AG08396 (cell line): Measurements from ENCODE around the gene SLC16A2.
A peak's percentile ranks its signal among the peaks of the same experiment; 100 is the strongest.

ENCODE experiments used
- DNase-seq: peaks from one replicate; pipeline ENCODE4 v3.0.0; 2012; ENCODE audit warnings: low spot score, mixed read lengths

SLC16A2 gene

DNA sequence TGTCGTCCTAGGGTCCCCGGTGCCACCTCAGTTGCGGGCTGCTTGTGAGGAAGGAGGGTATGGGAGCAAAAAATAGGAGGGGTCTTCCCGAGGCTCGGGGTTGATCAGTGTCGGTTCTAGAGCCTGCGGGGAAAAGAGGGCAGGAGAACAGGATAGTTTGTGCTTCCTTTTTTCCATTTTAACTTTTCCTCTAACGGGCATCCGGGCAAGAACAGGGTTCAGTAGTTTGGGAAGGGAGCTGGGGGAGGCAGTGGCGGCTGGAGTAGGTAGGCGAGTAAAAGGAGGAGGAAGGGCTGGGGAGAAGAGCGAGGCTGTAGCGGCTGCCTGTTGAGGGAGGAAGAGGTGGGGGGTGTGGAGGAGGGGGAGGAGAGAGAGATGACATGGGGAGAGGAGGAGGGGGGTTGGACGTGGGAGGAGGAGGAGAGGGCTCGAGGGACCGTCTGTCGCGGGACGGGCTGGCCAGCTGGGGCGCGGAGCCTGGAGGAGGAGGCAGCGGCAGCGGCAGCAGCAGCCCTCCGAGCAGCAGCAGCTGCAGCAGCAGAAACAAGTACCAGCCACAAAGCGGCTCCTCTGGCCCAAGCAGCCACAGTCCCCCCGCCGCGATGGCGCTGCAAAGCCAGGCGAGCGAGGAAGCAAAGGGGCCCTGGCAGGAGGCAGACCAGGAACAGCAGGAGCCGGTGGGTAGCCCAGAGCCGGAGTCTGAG is at the start of gene SLC16A2:
Gene SLC16A2, plus strand, starts transcription at position 458 of the 704 bp plus-strand sequence. Its CDS starts 145 bp downstream, at position 603.
- DNase-seq: peak; percentile 85

DNA sequence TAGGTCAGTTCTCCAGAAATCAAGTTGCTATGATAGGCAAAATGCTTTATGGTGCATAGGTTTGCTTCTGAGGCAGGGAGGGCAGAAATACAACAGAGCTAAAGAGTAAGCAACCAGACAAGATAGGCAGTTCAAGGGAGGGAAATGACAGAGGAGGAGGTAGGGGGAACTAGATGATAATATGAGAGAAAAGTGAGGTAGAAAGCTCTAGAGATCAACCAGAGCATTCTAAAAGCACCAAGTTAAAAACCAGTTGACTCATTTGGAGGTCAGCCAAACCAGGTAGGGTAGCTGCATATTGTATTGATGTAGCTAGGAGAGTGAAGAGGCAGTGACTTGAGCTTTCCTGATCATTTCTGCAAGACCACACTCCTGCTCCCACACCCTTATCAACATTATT is 49.0 kb upstream of the SLC16A2 start:
- no peak for DNase-seq

DNA sequence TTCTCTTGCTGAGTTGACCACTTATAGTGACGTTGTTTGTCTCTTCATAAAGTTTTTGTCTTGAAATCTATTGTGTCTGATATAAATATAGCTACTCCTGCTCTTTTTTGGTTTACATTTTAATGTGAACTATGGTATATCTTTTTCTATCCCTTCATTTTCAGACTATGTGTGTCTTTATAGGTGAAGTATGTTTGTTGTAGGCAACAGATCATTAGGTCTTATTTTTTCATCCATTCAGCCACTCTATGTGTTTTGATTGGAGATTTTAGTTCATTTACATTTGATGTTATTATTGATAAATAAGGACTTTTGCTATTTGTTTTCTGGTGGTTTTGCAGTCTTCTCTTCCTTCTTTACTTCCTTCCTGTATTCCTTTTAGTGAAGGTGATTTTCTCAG is 44.0 kb upstream of the SLC16A2 start:
- DNase-seq: no peak

DNA sequence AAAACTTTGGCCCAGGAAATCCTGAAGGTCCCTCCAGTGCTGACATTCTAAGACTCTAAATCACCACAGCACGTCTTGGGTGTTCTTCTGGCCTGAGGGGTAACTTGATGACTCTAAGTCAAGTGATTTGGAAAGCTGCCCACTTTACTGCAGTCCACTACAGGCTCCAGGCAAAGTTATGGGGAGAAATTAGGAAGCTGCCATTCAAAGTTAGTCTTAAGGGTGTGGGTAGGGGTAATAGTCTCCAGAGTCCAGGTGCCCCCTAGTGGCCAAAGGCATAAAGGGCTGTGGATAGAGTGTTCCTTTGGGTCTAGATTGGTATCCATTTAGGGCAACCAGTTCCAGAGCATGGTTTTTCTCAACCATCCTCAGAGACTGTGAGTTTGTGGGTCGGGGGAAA is 38.7 kb upstream of the SLC16A2 start:
- DNase-seq: peak; percentile 71

DNA sequence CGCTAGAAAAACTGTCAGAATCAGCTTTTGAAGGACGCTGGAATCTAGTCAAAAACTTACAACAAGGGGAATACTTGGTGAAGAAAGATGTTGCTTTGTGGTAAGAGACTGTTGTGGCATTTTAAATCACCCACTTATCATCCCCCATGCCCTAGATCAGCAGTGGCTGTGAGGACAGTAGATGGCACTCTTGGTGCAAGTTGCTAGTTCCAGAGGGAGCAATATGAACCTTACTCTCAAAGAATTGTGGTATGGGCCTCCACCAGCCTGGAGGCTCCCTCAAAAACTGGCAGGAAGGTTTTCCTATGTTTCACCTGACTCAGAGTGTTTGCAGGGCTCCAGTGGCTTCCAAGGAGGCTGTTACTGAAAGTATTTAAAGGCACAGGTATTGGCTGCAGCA is 37.7 kb upstream of the SLC16A2 start:
- DNase-seq: peak; percentile 51

DNA sequence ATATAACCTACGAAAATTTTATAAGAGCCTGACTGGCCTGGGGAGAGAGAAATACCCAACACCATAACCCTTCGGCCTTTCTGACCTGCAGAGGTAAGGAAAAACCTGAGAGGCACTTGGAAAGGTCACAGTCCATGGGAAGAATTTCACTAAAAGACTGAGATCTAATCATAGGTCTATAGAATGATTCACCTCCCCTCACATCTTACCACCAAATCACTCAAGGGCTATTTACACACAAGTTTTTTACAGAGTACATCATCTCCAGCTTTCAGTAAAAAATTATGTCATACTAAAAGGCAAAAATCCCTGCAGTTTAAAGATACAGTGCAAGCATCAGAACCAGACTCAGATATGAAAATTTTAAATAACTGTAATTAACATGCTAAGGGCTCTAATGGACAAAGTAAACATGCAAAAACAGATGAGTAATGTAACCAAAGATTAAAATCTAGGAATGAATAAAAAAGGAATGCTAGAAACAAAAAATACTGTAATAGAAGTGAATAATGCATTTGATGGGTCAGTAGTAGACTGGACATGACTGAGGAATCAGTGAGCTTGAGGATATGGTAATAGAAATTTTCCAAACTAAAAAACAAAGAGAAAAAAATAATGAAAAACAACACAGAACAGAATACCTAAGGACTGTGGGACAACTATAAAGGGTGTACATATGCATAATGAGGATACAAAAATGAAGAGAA is 32.1 kb upstream of the SLC16A2 start:
- DNase-seq: no peak

DNA sequence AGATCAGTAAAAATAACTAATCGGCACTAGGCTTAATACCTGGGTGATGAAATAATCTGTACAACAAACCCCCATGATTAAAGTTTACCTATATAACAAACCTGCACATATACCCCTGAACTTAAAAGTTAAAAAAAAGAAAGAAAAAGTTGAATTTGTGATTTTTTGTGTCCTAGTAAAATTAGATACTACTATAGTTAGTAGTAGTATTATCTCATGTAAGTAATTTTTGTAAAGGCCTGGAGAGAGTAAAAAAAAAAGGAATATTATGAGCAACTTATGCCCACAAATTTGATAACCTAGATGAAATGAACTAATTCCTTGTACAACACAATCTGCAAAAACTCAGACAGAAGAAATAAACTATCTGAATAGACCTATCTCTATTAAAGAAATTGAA is 25.7 kb upstream of the SLC16A2 start:
- no peak for DNase-seq

DNA sequence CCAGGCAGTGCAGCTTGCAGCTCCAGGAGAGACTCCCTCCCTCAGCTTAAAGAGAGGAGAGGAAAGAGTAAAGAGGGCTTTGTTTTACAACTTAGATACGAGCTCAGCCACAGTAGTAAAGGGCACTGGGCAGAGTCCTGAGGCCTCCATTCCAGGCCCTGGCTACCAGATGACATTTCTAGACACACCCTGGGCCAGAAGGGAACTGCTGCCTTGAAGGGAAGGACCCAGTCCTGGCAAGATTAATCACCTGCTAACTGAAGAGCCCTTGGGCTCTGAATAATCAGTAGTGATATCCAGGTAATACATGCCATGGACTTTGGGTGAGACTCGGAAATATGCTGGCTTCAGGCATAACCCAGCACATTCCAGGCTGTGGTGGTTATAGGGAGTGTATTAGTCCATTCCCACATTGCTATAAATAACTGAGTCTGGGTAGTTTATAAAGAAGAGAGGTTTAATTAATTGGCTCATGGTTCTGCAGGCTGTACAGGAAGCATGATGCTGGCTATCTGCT is 15.3 kb upstream of the SLC16A2 start:
- no peak for DNase-seq

DNA sequence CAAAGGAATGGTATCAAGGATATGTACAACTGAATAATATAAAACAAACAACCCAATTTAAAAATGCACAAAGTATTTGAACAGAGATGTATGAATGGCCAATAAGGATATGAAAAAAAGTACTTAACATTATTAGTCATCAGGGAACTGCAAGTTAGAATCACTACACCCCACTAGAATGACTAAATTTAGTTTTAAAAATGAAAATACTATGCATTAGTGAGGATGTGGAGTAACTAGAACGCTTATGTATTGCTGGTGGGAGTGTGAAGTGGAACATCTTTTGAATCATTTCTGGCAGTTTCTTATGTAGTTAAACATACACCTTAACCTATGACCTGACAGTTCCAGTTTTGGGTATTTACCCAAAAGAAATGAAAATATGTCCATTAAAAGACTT is 13.0 kb upstream of the SLC16A2 start:
- no peak for DNase-seq

DNA sequence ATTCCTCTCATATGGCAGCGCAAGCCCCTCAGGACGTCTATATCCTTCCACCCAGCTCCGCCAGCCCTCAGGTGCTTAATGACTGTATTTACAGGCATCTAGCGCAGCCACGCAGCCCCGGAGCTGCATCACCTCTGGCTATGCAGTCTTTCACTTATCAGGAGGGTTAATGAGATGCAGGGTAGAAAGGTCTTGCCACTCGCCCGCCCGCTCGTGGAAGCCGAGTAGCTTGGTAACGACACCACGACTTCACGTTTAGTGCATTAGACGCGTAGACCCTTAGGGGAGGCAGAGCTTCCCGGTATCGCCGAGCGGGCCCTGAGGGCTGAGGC is 1.5 kb upstream of the SLC16A2 start:
- peak; percentile 15 for DNase-seq

DNA sequence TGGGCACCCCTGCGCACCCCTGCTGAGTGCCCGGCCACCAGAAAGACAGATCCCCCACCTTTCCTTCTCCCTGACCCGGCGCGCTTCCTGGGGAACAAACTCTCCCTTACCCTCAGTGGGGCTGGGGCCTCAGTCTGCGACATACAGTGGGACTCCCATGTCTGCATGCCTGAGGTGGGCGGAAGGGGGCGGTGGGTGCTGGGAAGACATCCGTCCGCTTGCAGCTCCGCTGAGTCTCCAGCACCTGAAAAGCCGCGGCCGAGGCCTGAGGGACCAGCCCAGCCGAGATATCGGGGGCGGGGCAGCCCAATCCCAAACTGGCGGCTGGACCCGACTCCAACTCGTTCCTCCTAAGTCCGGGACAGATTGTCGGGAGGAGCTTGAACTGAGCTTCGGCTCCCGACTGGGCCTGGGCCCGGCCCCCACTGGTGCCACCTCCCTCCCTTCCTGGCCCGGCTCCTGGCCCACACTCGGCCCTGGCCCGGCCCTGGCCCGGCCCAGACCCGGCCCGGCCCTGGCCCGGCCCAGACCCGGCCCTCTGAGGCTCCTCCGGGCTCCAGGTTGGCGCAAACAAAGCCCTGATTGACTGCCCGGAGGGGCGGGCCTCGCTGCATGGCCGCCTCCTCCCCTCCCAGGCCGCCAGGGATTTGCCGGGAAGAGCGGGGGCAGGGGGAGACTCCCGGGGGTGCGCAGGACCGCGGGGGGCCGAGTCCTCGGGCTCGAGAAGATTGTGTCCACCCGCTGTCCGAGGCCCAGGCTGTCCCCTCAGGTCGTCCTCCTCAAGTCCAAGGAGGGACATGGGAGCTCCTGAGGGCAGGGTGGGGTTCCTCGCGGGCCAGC is 877 bp upstream of the SLC16A2 start:
- peak; percentile 79 for DNase-seq

DNA sequence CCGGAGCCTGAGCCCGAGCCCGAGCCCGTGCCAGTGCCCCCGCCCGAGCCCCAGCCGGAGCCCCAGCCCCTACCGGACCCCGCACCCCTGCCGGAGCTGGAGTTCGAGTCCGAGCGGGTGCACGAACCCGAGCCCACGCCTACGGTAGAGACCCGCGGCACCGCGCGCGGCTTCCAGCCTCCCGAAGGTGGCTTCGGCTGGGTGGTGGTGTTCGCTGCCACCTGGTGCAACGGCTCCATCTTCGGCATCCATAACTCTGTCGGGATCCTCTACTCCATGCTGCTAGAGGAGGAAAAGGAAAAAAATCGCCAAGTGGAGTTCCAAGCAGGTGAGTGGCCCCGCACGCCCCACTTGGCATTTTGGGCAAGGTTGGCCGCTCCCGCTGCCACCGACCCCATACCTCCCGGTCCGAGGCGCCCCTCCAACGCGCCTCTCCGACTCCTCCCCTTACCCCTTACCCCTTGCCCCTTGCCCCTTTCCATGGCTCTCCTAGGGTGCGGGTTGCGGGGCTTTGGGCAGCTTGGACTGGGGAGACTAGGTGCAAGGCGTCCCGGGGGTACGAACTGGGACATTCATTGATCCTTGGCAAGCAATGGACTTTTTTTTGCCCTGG is 553 bp downstream of the SLC16A2 start:
- DNase-seq: peak; percentile 35

DNA sequence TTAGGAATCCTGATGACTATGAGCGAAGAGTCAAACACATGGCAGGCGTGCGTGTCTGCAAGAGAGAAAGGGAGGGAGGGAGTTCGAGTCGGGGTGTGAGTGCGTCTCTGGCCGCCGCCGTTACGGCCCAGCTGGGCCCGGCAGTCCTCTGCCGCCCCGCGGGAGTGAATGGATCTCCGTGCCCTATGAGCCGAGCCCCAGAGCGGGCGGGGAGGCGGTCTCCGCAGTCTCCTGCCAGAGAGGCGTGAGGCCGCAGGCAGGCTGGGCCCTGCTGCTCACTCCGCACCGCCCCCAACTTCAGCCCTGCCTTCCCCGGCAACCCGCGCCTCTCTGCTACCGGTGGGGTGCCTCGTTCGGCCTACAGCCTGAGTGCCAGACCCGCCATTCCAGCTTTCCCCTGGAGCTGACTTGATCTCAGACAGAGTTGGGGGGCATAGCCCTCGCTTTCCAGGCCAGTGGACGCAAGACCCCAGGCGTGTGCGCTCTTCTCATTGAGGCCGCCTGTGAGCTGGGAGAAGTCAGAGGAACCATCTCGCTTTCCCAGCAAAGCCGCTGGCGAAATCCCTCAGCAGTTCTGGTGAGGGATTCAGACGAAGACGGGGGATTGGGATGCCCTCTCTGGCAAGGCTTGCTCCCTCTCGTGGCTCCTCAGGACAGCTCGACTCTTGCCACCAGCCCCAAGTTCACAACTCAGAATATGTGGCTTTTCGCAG is 1.4 kb downstream of the SLC16A2 start:
- DNase-seq: peak; percentile 83

DNA sequence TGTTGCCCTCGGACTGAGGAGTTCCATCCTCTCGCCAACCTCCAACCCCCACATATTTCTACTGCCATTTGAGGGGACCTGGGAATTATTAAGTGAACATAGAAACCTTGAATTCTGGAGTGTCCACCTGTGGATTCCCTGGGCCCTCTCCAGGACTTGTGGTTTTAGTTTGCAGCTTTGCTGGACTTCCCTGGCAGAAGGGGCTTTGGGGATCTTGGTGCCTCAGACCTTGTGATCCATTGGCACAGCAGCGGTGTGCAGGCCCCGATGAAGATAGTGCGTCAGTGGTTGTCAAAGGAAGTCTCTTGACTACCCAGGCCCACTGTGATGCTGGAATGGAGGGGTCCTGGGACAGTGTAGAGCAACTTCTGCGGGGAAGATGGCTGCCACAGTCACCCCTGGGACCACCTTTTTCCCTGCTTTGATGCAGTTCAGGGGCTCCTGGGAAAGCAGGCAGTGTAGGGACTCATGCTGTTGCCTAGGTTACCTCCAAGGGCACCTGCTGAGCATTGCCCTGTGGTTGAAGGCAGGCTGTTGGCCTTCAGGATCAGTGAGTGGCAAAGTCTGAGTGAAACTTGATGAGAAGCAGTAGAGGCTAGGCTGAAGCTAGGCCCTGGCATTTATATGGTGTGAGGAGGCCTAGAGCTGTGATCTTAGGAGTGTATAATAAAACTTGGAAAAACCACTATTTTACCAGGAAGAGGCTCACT is 2.2 kb downstream of the SLC16A2 start:
- DNase-seq: no peak

DNA sequence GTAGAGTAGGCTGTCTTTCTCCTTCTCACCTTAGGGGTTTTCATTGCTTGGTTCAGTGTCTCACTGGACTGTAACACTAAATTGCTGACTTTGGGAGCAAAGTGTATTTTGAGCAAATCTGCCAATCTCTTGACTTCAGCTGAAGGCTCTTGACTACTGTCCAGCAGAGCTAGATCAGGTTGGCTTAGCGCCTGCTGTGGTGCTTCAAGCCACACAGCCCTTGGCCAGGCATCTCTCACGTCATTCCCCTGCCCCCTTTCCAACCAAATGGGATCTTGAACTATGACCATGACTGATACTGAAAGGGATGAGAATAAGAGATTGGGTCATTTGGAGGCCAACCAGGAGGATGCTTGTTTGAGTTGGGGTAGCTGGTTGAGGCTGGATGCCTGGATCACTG is 4.8 kb downstream of the SLC16A2 start:
- DNase-seq: no peak

DNA sequence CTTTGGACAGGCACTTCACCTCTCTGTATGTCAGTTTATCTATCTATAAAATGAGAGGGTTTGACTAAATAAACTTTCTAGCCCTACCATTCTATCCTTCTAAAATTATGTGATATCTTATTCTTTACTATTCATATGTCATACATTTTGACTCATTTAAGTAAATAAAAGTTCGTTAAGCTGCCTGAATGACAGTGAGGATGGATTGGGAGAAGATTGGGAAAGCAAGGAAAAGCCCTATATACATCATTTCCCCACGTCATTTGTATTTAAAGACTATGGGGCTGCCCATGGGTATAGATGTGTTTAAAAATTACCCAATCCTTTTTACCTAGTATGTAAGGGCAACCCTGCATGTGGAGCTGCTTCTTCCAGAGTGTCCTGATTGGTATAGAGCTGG is 5.3 kb downstream of the SLC16A2 start:
- no peak for DNase-seq

DNA sequence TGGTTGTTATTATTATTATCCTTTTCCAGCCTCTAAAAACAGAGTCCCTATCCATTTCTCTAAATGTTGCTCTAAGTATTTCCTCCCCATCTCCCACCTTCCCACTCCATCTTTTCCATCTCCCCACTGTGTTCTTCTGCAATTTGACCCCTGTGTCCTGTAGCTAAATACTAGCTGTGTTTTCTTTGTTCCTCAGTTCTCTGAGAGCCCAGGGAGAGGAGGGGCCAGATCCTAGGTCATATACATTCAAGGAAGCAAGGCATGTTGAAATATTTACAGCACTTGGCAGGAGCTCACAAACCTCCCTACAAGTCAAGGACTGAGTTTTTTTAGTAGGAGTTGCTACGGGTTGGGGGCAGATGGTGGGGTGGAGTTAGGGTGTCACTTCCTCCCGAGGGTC is 10.5 kb downstream of the SLC16A2 start:
- no peak for DNase-seq

DNA sequence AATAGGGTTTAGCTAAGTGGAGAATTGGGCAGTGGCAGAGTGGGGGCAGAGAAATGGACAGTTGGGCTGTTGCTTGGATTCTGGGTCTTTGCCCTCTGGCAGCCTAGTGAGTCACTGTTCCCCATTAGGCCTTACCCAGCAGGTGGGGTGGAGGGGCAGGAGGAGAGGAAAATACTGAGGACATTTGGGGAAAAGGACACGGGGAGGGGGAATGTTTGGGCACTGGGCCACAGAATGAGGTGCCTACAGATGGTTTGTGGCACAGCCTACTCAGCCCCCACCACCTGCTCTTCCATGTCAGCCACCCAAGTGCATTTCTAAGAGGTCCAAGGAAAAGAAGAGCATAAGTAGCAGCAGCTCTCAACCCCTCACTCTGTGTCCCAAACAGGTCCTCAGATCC is 13.0 kb downstream of the SLC16A2 start:
- DNase-seq: no peak

DNA sequence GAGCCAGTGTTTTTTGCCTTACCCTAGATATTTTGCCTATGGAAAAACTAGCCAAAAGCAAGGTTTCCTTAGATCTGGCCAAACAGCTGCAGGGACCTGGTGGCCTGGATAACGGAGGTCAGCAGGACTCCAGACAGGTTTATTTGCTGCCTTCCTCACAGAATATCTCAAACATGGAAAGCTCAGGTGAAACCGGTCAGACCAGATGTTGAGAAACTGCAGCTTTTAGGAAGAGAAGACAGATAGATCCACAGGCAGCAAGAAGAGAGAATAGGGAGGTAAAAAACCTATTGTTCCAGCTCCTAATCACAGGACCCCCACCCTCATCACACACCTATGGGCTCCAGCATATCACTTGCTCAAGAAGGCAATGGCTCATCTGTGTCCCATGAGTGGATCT is 16.2 kb downstream of the SLC16A2 start:
- DNase-seq: no peak

DNA sequence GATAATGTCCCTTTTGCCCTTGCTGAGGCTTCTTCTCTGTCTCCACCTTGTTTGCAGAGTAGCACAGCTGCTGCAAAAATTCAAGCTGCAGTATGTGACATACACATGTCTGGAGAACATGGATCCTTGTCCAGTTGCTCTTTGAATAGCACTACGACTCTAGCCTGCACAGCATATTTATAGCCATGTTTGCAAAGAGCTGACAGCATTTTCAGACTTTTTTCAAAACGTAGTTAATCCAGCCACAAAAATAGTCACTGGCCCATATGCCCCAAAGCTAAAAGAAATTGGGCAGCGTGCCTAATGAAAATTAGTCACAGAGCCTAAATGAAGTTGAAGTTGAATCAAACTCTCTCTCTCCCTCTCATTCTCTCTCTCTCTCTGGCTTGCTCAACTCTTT is 17.5 kb downstream of the SLC16A2 start:
- DNase-seq: no peak

DNA sequence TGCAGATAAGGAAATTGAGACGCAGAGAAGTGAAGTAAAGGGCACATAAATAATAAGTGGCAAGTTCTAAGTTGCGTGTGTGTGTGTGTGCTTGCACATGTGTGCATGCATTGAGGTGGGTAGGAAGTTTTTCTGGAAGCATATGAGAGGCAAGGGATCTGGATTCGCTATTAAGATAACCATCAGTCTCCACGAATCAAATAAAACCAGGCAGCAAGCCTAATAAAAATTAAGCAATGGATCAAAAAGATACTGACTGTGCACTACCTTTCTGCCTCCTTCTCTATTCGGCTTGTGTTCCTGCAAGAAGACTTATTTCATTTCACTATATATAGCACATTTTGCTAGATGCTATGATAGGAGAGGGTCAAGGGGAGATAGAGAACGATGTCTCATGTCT is 23.8 kb downstream of the SLC16A2 start:
- DNase-seq: no peak
